Epithelial cell of proximal tubule (primary cell): ENCODE measurements around the gene CACNA1D. TPM values are rescaled to one million over a fixed set of nuclear protein-coding genes. Genes with fewer than 3 reads are reported as not detected.
A peak's percentile ranks its signal among the peaks of the same experiment; 100 is the strongest.

Experiments used
- DNase-seq: peaks from one replicate; pipeline ENCODE4 v3.0.0-alpha.2; 2011; ENCODE audit warnings: low read depth
- H3K4me3 ChIP-seq: 2 replicates; pipeline ENCODE4 v1.5.1; 2011; ENCODE audit warnings: low read depth, mild to moderate bottlenecking, low read length
- total RNA-seq: library from RNA; depleted of rRNA; stranded (reverse); fragments of >200 nt; gene quantifications from 2 replicates; pipeline ENCODE4 v1.2.3, GENCODE V29; 2015
- TF ChIP-seq, protein P1 (sequence below): conservative IDR thresholded peaks from 2 replicates; pipeline ENCODE4 v1.5.1; 2012; ENCODE audit warnings: low read depth, mild to moderate bottlenecking, low read length

CACNA1D gene
- total RNA-seq, 1 donor from 2014 or later: 1.9 TPM

DNA sequence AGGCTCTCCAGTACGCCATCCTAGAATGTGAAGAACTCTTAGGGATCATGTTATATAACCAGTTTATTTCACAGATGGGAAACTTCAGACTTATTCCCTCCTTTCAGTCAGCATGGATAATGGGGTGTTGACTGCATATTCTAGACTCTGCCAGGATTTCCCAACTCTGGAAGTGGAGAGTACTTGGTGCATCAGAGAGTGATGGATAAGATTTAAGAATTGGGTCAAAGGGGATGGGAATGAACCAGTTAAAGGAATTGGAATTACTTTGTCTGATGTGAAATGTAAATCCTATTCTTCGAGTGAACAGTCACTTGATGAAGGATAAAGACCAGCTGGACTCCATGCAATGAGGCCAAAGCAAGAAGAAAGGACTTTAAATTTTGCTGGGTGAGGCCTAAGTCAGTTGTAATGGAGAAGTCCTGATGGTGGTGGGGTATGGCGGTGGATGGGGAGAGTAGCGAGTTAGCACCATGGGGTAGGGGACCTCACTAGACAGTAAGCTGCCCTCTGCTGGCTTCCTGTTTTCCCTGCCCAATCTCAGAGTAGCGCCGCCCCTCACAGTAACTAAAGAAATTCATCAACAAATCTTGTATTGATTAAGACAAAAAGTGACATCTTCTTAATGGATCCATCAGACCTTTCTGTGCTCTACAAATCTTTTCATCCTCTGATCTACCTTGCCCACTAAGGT, 7.3 kb upstream of the CACNA1D start:
- TF ChIP-seq, protein P1, sequence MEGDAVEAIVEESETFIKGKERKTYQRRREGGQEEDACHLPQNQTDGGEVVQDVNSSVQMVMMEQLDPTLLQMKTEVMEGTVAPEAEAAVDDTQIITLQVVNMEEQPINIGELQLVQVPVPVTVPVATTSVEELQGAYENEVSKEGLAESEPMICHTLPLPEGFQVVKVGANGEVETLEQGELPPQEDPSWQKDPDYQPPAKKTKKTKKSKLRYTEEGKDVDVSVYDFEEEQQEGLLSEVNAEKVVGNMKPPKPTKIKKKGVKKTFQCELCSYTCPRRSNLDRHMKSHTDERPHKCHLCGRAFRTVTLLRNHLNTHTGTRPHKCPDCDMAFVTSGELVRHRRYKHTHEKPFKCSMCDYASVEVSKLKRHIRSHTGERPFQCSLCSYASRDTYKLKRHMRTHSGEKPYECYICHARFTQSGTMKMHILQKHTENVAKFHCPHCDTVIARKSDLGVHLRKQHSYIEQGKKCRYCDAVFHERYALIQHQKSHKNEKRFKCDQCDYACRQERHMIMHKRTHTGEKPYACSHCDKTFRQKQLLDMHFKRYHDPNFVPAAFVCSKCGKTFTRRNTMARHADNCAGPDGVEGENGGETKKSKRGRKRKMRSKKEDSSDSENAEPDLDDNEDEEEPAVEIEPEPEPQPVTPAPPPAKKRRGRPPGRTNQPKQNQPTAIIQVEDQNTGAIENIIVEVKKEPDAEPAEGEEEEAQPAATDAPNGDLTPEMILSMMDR: peak; percentile 24
- no peak overlapping the region for H3K4me3 ChIP-seq
- no peak for DNase-seq

DNA sequence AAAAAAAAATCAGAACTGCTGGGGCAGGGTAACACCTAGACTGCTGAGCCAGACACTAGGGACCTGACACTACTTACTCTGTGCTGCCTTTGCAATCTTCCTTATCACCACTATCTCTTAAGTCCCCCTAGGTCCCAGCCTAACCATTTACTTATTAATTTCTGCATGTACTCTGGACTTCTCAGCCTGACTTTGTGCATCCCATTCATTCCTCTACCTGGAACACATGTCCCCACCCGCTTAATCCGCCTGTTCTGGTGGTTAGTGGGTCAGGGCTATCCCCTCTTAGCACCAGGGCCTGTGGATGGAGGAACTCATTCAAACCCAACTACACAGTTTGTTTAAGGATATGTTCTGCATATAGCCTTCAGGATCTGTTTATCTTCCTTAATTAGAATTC, 5.0 kb upstream of the CACNA1D start:
- H3K4me3 ChIP-seq: no peak overlapping the region
- TF ChIP-seq, protein P1: no peak
- no peak for DNase-seq

DNA sequence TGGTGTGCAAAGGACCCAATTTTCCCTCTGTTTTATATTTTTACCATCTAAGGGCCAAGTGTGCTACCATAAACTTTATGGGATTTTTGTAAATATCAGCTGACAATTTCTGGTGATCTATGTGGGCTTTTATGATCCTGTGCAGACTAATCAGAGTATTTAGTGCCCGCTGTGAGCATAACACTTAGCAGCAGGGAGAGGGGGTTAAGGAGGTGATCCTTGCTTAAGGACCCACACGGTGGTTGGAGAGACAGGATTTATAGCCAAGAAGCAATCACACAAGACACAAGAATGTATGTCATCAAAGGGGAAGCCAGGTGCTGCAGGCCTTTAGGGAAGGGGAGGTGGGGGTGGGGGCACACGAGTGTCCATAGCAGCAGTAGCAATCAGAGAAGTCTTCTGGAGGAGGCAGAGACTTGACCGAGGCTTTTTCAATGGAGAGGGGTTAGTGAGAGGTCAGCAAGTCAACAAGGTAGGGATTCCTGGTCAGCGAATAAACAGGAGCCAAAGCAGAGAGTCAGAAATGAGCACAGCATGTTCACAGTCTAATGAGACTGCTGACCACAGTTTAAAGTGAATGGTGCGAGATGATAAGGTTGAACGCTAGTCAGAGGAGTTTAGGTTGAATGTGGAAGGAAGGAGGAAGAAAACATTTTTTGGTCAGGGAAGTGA, 4.5 kb upstream of the CACNA1D start:
- DNase-seq: no peak
- TF ChIP-seq, protein P1: no peak

DNA sequence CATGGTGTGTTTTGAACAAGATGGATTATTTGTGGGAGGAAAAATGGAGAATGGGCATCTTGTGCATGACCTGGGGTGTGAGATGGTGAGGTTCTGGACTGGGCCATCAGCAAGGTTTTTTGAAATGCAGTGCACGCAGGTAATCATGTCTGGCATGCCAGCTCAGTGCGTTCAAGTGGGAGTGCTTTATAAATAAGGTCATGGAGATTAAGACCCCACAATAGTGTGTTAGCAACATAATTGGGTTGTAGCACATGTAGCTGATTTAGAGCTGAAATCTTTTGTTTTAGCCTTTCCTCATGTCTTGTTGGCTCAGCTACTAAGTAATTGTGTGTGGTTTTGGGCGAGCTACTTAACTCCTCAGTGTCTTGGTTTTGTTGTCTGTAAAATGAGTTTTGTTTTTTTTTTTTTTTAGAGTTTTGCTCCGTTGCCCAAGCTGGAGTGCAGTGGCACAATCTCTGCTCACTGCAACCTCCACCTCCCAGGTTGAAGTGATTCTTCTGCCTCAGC, 3.9 kb upstream of the CACNA1D start:
- H3K4me3 ChIP-seq: no peak overlapping the region
- DNase-seq: no peak
- TF ChIP-seq, protein P1: no peak

More for the DNA sequence above, 4.5 kb upstream of the CACNA1D start:
- no peak overlapping the region for H3K4me3 ChIP-seq

DNA sequence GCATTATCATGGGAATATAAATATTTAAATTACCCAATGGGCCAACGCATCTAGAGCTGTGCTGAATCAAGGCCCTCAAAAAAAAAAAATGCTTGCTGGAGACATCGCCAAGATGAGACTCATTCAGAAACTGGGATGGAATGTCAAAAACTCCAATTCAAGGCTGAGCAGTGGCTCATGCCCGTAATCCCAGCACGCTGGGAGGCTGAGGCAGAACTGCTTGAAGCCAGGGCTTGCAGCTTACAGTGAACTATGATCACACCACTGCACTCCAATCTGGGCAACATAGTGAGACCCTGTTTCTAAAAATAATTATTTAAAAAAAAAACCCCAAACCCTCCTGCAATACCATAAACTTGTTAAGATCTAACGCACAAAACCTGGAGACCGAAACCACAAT, 3.1 kb upstream of the CACNA1D start:
- no peak for DNase-seq
- no peak overlapping the region for H3K4me3 ChIP-seq
- TF ChIP-seq, protein P1: no peak

DNA sequence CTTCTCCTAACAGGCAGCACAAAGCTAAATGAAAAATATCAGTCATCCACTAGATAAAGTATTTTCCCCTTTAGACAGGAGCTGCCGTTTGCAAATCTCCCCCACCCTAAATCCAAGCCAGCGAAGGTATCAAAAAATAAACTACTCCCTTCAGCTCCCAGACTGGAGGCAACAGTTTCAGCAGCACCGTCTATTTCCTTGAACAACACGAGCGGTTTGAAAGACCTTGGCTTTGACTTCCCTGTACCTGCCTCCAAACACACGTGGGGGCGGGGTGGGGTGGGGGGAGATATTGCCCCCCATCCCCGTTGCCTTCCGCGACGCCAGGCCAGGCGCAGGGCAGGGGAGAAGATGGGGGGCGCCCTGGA, 832 bp upstream of the CACNA1D start:
- H3K4me3 ChIP-seq: peak overlapping the region; percentile 60
- DNase-seq: no peak
- TF ChIP-seq, protein P1: no peak
